HG02885 (cell line): Measurements from ENCODE around the gene DYRK1B.

Source experiments
- ATAC-seq: cut with Tn5 transposase; IDR thresholded peaks from one replicate; pipeline ENCODE4 v1.9.1; 2021; ENCODE audit warnings: mild to moderate bottlenecking; ENCODE audit not compliant: unreplicated experiment, poor library complexity

Gene DYRK1B

GRCh38 chr19:39864118-39864517, 30.2 kb upstream of the DYRK1B start:
- ATAC-seq: no peak

DNA sequence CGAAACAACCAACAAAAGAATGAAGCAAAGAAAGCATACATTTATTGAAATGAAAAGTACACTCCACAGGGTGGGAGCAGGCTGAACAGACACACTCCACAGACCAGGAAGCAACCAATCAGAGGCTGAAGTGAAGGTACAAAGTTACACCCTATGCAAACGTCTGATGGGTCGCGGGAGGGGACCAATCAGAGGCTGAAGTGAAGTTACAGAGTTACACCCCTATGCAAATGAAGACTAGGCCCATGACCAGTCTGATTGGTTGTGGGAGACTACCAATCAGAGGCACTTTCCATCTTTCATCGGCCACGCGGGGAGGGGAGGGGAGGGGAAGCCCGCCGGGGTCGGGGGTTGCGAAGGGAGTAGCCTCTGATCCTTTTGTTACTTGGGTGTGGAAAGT, 24.6 kb upstream of the DYRK1B start:
- no peak for ATAC-seq

GRCh38 chr19:39852882-39853281, 18.9 kb upstream of the DYRK1B start:
- ATAC-seq: no peak

GRCh38 chr19:39850892-39851291, 16.9 kb upstream of the DYRK1B start:
- ATAC-seq: no peak

- no peak for ATAC-seq
These were observed 14.4 kb upstream of the DYRK1B start for GRCh38 chr19:39848392-39848791.

DNA sequence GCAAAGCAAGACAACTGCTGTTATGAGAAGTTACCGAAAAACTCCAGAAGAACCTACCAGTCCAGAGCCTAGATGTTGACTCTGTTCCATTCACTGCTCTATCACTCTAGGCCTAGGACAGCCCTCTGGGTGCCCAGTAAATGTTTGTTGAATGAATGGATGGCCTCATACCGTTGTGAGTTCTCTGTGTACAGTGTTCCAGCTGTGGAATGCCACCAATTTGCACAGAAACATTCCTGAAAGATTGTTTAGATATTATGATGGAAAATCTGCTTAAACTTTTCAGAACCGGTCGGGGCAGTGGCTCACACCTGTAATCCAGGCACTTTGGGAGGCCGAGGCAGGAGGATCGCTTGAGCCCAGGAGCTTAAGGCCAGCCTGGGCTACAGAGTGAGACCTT, 13.6 kb upstream of the DYRK1B start:
- ATAC-seq: no peak

- ATAC-seq: no peak
These were observed 12.9 kb upstream of the DYRK1B start for GRCh38 chr19:39846678-39847486.

DNA sequence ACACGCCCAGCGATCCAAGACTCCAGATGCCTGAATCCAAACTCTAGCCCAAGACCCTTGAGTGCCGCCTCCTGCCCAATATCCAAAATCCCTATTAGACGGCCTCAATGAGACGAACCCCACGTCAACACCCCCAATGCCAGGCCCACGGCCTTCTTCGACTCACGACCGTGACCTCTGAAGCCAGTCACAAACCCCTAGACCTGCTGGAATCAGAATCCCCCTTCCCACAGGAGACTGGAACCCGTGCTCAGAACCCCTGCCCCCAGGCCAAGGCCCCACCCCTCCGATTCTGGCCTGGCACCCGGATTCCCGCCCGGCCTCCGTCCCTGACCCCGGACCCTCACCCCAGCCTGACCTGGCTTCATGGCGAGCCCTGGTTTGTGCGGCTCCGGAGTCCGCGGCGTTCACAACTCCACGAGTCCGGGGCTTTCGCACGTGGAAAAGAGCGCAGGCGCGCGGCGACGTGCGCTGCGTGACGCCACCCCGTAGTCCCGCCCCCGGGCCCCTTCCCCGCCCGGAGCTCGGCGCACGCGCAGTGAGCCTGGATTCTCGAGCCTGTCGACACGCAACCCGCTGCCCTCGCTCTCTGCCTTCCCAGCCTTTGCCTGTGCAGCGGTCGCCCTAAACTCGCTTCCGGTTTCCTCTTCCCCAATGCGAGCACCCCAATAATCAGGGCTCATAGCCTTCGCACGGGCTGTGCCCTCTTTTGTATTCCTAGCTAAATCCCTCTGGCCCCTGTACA, 12.1 kb upstream of the DYRK1B start, which contains the start of gene FBL:
TSS of gene FBL (minus strand) at position 447 of the 745 bp plus-strand sequence. CDS start at position 368, 79 bp downstream.
- ATAC-seq: peak; percentile 86

GRCh38 chr19:39845584-39845932, 11.6 kb upstream of the DYRK1B start:
- ATAC-seq: no peak

GRCh38 chr19:39845172-39845571, 11.2 kb upstream of the DYRK1B start:
- no peak for ATAC-seq

- ATAC-seq: no peak
These were observed 10.2 kb upstream of the DYRK1B start for GRCh38 chr19:39843919-39844793.

DNA sequence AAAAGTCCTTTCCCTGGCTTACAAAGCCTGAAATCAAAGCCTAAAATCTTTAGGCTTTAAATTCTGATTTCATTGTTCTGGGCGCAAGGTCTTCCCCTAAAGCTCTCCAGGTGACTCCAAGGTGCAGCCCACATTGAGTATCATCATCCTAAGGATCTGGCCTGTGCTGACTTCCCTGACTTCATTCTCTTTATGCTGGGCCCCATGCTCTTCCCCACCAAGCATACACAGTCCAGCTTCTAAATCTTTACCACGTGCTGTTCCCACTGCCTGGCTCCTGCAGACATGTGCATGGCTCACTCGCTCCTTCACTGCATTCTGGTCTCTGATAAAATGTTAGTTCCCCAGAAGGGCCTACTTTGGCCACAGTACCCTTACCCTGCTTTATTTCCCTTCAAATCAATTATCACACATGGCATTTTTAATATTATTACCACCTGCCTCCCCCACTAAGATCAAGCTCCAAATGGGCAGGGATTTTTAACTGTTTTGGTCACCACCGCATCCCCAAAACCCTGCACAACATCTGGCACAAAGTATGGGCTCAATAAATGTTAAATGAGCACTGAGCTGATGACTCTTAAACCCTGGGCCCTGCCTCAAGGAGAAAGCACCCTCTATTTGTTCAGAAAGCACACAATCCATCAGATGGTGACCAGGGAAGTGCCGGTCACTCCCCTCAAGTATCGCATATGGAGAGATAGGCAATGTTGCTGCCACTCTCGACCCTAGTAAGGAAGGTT, 8.9 kb upstream of the DYRK1B start:
- ATAC-seq: no peak

DNA sequence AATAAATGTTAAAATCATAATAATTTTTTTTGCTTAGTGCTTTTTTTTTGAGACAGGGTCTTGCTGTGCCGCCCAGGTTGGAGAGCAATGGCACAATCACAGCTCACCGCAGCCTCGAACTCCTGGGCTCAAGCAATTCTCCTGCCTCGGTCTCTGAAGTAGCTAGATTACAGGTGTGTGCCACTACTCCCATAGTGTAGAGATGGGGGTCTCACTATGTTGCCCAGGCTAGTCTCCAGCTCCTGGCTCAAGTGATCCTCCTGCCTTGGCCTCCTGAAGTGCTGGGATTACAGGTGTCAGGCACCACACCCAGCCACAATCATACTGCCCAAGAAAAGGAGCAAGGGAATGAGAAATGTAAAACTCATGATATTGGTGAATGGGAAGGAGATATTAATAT, 7.1 kb upstream of the DYRK1B start:
- ATAC-seq: no peak

- ATAC-seq: no peak
These were observed 6.5 kb upstream of the DYRK1B start for GRCh38 chr19:39840492-39840891.

DNA sequence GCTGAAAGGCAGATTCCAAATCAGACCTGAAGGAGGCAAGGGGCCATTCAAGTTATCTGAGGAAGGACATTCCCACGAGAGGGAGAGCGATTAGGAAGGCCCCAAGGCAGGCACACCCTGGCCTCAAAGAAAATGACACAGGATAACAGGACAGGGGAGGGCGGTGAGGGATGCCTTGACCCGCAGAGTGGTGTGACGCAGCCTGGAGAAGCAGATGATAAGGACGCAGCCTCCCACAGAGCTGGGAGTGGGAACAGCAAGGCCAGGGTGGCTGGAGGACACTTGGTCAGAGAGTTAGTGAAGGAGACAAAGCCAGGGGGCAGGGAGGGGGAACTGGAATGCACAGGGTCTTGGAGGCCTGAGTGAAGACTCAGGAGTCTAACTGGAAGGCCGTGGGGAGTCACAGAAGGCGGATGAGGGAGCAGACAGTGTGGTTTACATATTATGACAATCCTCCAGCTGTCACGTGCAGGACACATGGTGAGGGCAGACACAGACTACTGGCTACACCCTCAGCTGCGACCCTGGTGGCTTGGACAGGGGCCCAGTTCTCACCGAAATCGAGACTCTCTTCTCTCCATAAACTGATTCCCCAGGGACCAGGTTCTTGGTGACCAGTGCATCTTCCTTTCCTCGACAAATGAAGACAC, 5.8 kb upstream of the DYRK1B start:
- no peak for ATAC-seq

GRCh38 chr19:39838569-39838968, 4.6 kb upstream of the DYRK1B start:
- ATAC-seq: no peak

- ATAC-seq: no peak
These were observed 4.0 kb upstream of the DYRK1B start for GRCh38 chr19:39837978-39838377.

GRCh38 chr19:39834287-39834841, 402 bp upstream of the DYRK1B start:
- no peak for ATAC-seq

DNA sequence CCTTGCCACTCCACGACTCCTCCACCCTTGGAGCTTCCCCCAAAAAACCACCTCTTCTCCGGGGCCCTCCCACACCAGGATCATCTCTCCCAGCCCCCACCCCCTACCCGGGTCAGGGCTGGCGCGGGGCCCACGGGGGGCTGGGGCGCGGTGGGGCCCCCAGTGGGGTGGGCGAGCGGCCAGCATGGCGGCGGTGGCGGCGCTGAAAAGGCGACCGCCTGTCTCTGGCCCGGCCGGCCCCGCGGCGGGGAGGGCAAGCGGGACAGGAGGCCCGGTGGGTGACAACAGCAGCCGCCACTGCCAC, 850 bp downstream of the DYRK1B start:
- no peak for ATAC-seq
